ENCODE measurements around the gene ENGASE.

Gene ENGASE

DNA sequence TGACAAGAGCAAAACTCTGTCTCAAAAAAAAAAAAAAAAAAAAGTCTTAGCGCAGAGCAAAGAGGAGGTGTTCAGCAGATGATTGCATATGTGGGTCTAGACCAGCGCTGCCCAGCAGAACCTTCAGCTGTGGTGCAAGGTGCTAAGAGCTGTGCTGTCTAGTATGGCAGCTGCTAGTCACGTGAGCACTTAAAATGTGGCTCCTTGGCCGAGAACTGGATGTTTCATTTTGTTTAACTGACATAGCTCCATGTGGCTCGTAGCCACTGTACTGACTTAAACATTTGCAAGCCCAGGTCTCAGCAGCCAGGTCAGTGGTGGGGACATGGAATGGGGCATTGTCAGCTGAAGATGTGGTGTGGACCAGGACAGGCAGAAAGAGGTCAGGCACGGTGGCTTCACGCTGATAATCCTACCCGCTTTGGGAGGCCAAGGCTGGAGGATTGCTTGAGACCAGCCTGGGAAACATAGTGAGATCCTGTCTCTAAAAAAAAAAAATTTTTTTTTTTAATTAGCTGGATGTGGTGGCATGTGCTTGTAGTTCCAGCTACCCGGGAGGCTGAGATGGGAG lies 41.5 kb upstream of the ENGASE start:
- H3K36me3 Mint-ChIP-seq (ENCODE audit: low read depth), result no peaks in the 10 kb centered on the region
- peaks cover 61% of the 10 kb centered on the region for H3K27me3 Mint-ChIP-seq (ENCODE audit: low read depth, poor library complexity)
- H3K4me1 Mint-ChIP-seq, result peaks cover 6% of the 10 kb centered on the region
- no peak for TF ChIP-seq CTCF (IDR thresholded peaks at IDR 0.05)
- no peak for DNase-seq
- H3K27ac Mint-ChIP-seq, result no peak overlapping the region
- H3K4me3 Mint-ChIP-seq, result no peak overlapping the region
- no peaks in the 10 kb centered on the region for H3K9me3 Mint-ChIP-seq

DNA sequence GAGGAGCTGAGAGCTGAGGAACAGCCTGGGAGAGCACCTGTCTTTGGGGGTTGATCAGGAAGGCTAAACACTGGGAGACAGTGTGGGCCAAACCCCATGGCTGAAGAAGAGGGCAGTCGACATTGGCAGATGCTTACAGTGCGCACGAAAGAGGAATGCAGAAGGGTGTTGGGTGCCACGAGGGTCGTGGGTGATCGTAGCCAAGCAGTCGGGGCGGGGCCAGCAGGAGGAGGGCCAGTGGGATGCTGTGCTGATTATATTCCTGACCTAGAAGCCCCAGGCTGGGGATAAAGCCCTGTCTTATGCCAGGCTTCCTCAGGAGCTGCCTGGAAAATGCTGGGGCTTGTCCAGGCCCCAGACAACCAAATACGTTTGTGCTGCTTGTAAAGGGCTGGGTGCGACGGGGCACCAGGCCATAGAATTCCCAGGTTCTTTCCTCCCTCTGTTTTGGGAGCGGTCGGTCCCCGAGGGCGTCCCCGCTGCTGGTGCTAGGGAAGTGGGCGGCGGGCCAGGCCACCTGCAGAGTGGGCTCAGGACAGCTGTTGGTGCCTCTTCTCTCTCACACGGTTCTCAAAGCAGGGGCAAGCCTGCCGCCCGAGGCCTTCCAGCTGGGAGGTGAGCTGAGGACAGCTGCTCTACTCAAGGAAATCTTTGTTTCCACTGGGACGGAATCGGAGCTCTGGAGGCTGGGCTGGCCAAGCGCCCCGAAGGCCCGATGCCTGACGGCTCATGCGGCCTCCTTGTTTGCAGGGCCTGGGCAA lies 40.7 kb upstream of the ENGASE start:
- H3K4me3 Mint-ChIP-seq, result no peak overlapping the region
- peaks cover 6% of the 10 kb centered on the region for H3K4me1 Mint-ChIP-seq
- peaks cover 53% of the 10 kb centered on the region for H3K27me3 Mint-ChIP-seq (ENCODE audit: low read depth, poor library complexity)
- DNase-seq, result no peak
- TF ChIP-seq CTCF (IDR thresholded peaks at IDR 0.05), result no peak
- no peaks in the 10 kb centered on the region for H3K9me3 Mint-ChIP-seq
- no peaks in the 10 kb centered on the region for H3K36me3 Mint-ChIP-seq (ENCODE audit: low read depth)
- no peak overlapping the region for H3K27ac Mint-ChIP-seq

GRCh38 chr17:79034931-79035485 lies 39.6 kb upstream of the ENGASE start:
- Mint-ChIP-seq H3K36me3 (ENCODE audit: low read depth) (no peaks in the 10 kb centered on the region), H3K4me1 (peaks cover 6% of the 10 kb centered on the region), H3K9me3 (no peaks in the 10 kb centered on the region), H3K27ac (no peak overlapping the region), H3K4me3 (no peak overlapping the region), H3K27me3 (ENCODE audit: low read depth, poor library complexity) (peaks cover 42% of the 10 kb centered on the region)
- DNase-seq, result no peak
- no peak for TF ChIP-seq CTCF (IDR thresholded peaks at IDR 0.05)

DNA sequence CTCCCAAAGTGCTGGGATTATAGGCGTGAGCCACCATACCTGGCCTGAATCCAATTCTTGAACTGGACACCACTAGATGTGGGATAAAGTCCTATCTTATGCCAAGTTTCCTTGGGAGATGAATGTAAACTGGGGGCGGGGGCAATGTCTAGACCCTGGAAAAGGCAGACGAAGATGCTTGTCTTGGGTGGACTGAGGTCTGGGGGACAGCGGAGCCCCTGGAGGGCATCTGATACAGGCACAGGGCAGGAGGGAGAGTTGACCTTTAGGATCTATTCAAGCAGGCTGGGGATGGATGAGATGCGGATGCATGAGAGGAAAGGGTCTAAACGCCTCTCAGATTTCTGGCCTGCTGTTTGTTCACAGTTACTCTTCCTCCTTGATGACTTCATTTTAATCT lies 38.9 kb upstream of the ENGASE start:
- Mint-ChIP-seq H3K27me3 (ENCODE audit: low read depth, poor library complexity) (peaks cover 39% of the 10 kb centered on the region), H3K36me3 (ENCODE audit: low read depth) (no peaks in the 10 kb centered on the region), H3K27ac (no peak overlapping the region), H3K4me3 (no peak overlapping the region), H3K9me3 (no peaks in the 10 kb centered on the region), H3K4me1 (peaks cover 6% of the 10 kb centered on the region)
- no peak for TF ChIP-seq CTCF (IDR thresholded peaks at IDR 0.05)
- DNase-seq, result no peak

GRCh38 chr17:79036181-79036580 lies 38.4 kb upstream of the ENGASE start:
- TF ChIP-seq CTCF (IDR thresholded peaks at IDR 0.05), result no peak
- peaks cover 6% of the 10 kb centered on the region for H3K4me1 Mint-ChIP-seq

More at GRCh38 chr17:79036181-79036580, 38.4 kb upstream of the ENGASE start:
- Mint-ChIP-seq H3K27ac (no peak overlapping the region), H3K36me3 (ENCODE audit: low read depth) (no peaks in the 10 kb centered on the region), H3K4me3 (no peak overlapping the region), H3K27me3 (ENCODE audit: low read depth, poor library complexity) (peaks cover 35% of the 10 kb centered on the region), H3K9me3 (no peaks in the 10 kb centered on the region)
- DNase-seq, result no peak
